Glutamatergic neuron (in vitro differentiated cells): ENCODE measurements around the gene SNX9. TPM values are rescaled to one million over a fixed set of nuclear protein-coding genes. Genes with fewer than 3 reads are reported as not detected.
"Not testable (repeated sequence)": the region's sequence is repeated elsewhere in the genome, so short reads cannot be mapped to it uniquely, and the experiment has no call there.

Experiments used
- DNase-seq: peaks from one replicate; pipeline ENCODE4 v3.0.0; 2022
- H3K27ac Mint-ChIP-seq: one replicate; pipeline ENCODE4 v1.8.0; 2020; ENCODE audit warnings: mild to moderate bottlenecking, mixed read lengths, inconsistent platforms; ENCODE audit not compliant: unreplicated experiment
- H3K27me3 Mint-ChIP-seq: one replicate; pipeline ENCODE4 v1.8.0; 2020; ENCODE audit warnings: mild to moderate bottlenecking, moderate library complexity, mixed read lengths, inconsistent platforms; ENCODE audit not compliant: unreplicated experiment
- H3K36me3 Mint-ChIP-seq: one replicate; pipeline ENCODE4 v1.8.0; 2020; ENCODE audit warnings: mild to moderate bottlenecking, mixed read lengths, inconsistent platforms; ENCODE audit not compliant: unreplicated experiment
- H3K4me1 Mint-ChIP-seq: one replicate; pipeline ENCODE4 v1.8.0; 2020; ENCODE audit warnings: mild to moderate bottlenecking, low read depth, mixed read lengths, inconsistent platforms; ENCODE audit not compliant: unreplicated experiment
- H3K4me3 Mint-ChIP-seq: one replicate; pipeline ENCODE4 v1.8.0; 2020; ENCODE audit warnings: mild to moderate bottlenecking, mixed read lengths, inconsistent platforms; ENCODE audit not compliant: unreplicated experiment
- H3K9me3 Mint-ChIP-seq: one replicate; pipeline ENCODE4 v1.8.0; 2020; ENCODE audit warnings: mild to moderate bottlenecking, moderate library complexity, mixed read lengths, inconsistent platforms; ENCODE audit not compliant: unreplicated experiment
- CTCF ChIP-seq: fragments of 200-600 bp; sonication (generic); IDR thresholded peaks from one replicate; pipeline ENCODE4 v1.5.0; 2021; ENCODE audit not compliant: partially characterized antibody, unreplicated experiment
- total RNA-seq: library from RNA; stranded (reverse); fragmentation: NEBNext Ultra II Directional; extraction: Animal tissue kit (Norgen Biotek cat#: 25700); gene quantifications from one replicate; pipeline ENCODE4 v1.2.1, GENCODE V29; 2021; ENCODE audit not compliant: unreplicated experiment

The SNX9 gene
- total RNA-seq, 1 donor from 2014 or later = 45.7 TPM

GRCh38 chr6:157935786-157936185 is 112.7 kb downstream of the SNX9 start:
- peaks cover 2% of the 10 kb centered on the region for H3K9me3 Mint-ChIP-seq
- H3K4me3 Mint-ChIP-seq = no peak overlapping the region
- H3K4me1 Mint-ChIP-seq = peaks cover 7% of the 10 kb centered on the region
- no peaks in the 10 kb centered on the region for H3K27me3 Mint-ChIP-seq
- no peak overlapping the region for H3K27ac Mint-ChIP-seq
- DNase-seq = no peak
- TF ChIP-seq CTCF = no peak
- H3K36me3 Mint-ChIP-seq = no peaks in the 10 kb centered on the region

GRCh38 chr6:157937318-157937717 is 114.3 kb downstream of the SNX9 start:
- peaks cover under 1% of the 10 kb centered on the region for H3K9me3 Mint-ChIP-seq
- H3K4me1 Mint-ChIP-seq = peaks cover 11% of the 10 kb centered on the region
- no peaks in the 10 kb centered on the region for H3K27me3 Mint-ChIP-seq
- DNase-seq = no peak
- TF ChIP-seq CTCF = no peak
- H3K4me3 Mint-ChIP-seq = no peak overlapping the region
- no peak overlapping the region for H3K27ac Mint-ChIP-seq
- no peaks in the 10 kb centered on the region for H3K36me3 Mint-ChIP-seq

- no peaks in the 10 kb centered on the region for H3K36me3 Mint-ChIP-seq
- H3K27me3 Mint-ChIP-seq = no peaks in the 10 kb centered on the region
- TF ChIP-seq CTCF = no peak
- H3K27ac Mint-ChIP-seq = no peak overlapping the region
- H3K9me3 Mint-ChIP-seq = no peaks in the 10 kb centered on the region
- no peak for DNase-seq
- H3K4me3 Mint-ChIP-seq = no peak overlapping the region
- H3K4me1 Mint-ChIP-seq = peaks cover 11% of the 10 kb centered on the region
Measured at GRCh38 chr6:157937916-157938315, 114.9 kb downstream of the SNX9 start.

DNA sequence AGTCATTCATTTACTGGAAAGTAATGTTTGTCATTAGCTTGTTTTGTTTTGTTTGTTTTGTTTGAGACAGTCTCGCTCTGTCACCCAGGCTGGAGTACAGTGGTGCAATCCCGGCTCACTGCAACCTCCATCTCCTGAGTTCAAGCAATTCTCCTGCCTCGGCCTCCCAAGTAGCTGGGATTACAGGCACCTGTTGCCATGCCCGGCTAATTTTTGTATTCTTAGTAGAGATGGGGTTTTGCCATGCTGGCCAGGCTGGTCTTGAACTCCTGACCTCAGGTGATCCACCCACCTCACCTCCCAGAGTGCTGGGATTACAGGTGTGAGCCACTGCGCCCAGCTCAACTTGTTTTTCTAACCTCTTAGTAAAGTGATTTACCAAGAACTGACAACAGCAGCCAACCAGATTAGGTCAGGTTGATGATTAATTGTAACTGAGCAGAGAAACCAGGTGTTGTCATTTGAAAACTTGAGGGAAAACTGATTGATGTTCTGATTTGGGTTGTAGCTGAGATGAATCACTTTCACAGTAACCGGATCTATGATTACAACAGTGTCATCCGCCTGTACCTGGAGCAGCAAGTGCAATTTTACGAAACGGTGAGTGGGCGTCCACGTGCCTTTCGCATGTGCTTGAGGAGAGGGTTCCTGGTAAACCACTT is 117.5 kb downstream of the SNX9 start:
- H3K4me3 Mint-ChIP-seq, H3K36me3 Mint-ChIP-seq, H3K27ac Mint-ChIP-seq, DNase-seq, H3K27me3 Mint-ChIP-seq, H3K9me3 Mint-ChIP-seq: not testable (repeated sequence)
- peaks cover 11% of the 10 kb centered on the region for H3K4me1 Mint-ChIP-seq

DNA sequence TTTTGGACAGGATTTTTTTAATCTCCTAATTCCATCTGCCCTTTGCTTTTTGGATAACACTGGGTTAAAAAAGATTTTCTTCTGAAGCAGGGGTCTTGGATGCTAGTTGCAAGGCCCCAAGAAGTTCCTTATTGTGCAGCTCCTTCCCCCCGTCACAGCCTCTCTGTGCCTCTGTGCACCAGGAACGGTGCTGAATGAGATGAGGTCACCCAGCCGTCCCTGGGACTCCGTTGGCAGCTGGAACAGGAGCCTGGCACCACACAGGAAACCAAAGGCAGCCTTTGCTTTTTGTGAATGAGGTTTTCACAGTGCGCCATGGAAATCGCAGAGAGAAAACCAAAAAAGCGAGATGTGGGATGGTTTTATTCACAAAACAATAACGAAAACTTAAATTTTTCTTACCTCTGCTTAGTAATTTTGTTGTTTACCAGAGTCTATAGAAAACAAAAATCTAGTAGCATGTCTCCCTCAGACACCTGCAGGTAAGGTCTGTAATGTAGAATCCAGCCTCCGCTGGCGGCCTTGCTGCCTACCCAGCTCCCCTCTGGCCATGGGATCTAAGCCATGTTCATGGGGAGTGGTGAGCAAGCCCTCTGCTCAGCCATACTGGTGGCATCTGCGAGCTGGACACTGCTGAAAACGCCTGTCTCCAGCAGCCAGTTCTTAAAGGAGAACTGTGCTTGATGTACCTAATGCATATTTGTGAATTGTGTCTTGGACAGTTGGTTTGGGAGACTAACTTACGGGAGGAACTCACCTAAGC is 118.2 kb downstream of the SNX9 start:
- Mint-ChIP-seq H3K4me1 (peaks cover 11% of the 10 kb centered on the region), H3K27ac (no peak overlapping the region), H3K27me3 (peaks cover 2% of the 10 kb centered on the region), H3K9me3 (peaks cover 2% of the 10 kb centered on the region), H3K36me3 (peaks cover 10% of the 10 kb centered on the region), H3K4me3 (no peak overlapping the region)
- DNase-seq = no peak
- no peak for TF ChIP-seq CTCF
